GM12873 (cell line): ENCODE measurements around the gene KRT85.

Experiments
- CTCF ChIP-seq: IDR thresholded peaks from 2 replicates; pipeline ENCODE4 v1.5.1; 2012; ENCODE audit warnings: low read depth, mild to moderate bottlenecking, moderate library complexity, low read length, control low read depth; ENCODE audit not compliant: insufficient read depth; ENCODE audit errors: missing control alignments

KRT85 gene

GRCh38 chr12:52351196-52352059 lies 15.9 kb downstream of the KRT85 start:
- TF ChIP-seq CTCF = no peak

DNA sequence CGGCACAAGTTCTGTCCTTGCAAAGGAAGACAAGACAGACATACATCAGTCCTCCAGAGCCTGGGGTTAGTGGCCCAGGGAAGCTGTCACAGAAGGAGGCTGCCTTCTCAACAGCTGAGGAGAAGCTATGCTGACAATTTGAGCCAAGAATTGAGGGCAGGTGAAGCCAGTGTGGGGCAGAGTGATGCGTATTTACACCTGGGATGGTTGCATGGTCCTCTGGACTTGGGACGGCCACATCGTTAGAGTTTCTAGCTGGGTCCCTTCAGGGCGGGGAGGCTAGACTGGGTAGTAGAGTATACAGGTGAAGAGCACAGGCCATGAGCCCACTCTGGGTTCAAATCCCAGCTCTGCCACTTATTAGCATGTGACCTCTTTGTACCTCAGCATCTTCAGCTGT lies 16.5 kb downstream of the KRT85 start:
- no peak for TF ChIP-seq CTCF

- no peak for TF ChIP-seq CTCF
These were observed 17.2 kb downstream of the KRT85 start for GRCh38 chr12:52350021-52350620.

DNA sequence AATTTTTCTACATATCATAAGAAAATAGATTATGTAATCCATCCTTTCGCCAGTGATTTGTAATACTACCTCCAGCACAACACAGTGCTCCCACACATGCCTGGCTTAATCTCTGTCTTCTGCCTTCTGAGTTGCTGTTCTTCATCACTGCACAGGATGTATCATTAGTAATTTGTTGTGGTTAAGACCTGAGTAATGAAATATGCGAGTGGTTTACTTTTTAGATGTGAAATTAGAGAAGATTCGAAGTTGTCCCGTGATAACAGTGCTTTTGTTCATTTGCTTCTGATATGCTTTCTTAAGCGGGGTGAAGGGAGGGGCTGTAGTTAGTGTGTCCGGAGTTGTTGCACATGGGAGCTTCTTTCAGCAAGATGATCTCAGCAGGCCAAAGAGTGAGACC lies 18.1 kb downstream of the KRT85 start:
- TF ChIP-seq CTCF = no peak

DNA sequence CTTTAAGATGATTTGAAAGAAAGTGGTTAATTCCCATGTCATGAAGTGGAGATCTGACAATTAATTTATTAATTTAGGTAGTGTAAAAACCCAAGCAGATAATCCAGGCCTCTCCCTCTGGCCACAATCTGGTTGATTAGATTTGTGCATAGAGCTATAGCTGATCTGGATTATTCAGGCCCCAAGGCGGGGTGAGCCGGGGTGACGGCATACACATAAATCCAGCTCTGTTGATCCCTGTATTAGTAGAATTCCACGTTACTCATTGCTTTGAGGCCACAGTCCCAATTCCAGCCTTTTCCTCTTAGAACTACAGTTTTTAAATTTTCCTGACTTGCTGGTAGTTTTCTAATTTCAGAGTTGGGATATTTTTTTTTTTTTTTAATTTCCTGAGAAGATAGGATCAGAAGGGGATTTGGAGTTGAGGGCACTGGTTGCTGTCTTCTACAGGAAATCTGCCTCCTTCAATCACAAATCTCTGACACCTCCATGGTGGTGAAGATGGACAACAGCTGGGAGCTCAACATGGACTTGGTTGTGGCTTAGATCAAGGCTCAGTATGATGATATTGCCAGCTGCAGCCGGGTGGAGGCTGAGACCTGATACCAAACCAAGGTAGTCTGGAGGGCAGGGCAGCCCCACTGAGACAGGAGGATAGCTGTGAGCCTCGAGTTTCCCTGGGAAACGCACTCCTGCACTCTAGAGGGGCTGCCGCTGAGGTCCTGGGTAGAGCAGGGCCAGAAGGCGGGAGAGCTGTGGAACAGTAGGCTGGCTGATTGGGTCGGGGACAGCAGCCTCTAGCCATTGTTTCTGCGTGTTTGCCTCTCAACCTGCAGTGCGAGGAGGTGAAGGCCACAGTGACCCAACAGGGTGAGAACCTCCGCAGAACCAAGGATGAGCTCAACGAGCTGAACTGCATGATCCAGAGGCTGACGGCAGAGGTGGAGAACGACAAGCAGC lies 19.4 kb downstream of the KRT85 start:
- no peak for TF ChIP-seq CTCF

DNA sequence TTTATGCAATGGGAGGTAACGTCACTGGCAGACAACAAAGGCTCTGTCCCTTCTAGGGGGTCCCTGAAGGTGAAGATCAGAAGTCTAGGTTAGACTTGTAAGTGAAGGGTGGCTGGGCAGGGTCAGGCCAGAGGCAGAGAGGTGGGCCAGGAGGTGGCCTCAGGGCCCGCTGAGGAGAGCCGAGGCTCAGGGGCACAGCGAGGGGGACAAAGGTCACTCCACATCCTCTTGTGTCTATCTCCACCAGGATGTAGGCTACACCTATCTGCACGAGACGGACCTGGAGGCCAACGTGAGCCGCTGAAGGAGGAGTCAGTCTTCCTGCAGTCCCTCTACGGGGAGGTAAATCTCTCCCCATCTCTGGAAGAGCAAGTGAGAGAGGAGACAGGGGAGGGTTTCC lies 20.3 kb downstream of the KRT85 start:
- TF ChIP-seq CTCF = no peak

GRCh38 chr12:52346593-52346992 lies 20.7 kb downstream of the KRT85 start:
- no peak for TF ChIP-seq CTCF
